Hepatocyte (in vitro differentiated cells): Measurements from ENCODE around the gene CBLB. TPM values are rescaled to one million over a fixed set of nuclear protein-coding genes. Genes with fewer than 3 reads are reported as not detected.

Experiments
- DNase-seq: peaks from one replicate; pipeline ENCODE4 v3.0.0-alpha.2; 2016; ENCODE audit warnings: low spot score
- H2AFZ ChIP-seq: fragments of 200-600 bp; sonication (generic); 2 replicates; pipeline ENCODE4 v1.6.0; 2016; ENCODE audit warnings: antibody characterized with exemption, mild to moderate bottlenecking
- H3K27ac ChIP-seq: fragments of 200-600 bp; sonication (generic); 2 replicates; pipeline ENCODE4 v1.5.1; 2016; ENCODE audit warnings: mild to moderate bottlenecking
- H3K27me3 ChIP-seq: fragments of 200-600 bp; sonication (generic); 2 replicates; pipeline ENCODE4 v1.6.1; 2016
- H3K36me3 ChIP-seq: fragments of 200-600 bp; sonication (generic); replicated peaks from 2 replicates; pipeline ENCODE4 v1.5.1; 2016; ENCODE audit warnings: low read depth; ENCODE audit not compliant: insufficient read depth
- H3K4me1 ChIP-seq: fragments of 200-600 bp; sonication (generic); 2 replicates; pipeline ENCODE4 v1.5.1; 2016; ENCODE audit warnings: mild to moderate bottlenecking, moderate library complexity; ENCODE audit not compliant: insufficient read depth
- H3K4me2 ChIP-seq: fragments of 200-600 bp; sonication (generic); 2 replicates; pipeline ENCODE4 v1.6.0; 2016
- H3K4me3 ChIP-seq: fragments of 200-600 bp; sonication (generic); 2 replicates; pipeline ENCODE4 v1.5.1; 2016; ENCODE audit warnings: mild to moderate bottlenecking
- H3K79me2 ChIP-seq: fragments of 200-600 bp; sonication (generic); 2 replicates; pipeline ENCODE4 v1.6.0; 2017; ENCODE audit warnings: mild to moderate bottlenecking
- H3K9me2 ChIP-seq: fragments of 200-600 bp; sonication (generic); replicated peaks from 2 replicates; pipeline ENCODE4 v1.6.0; 2017; ENCODE audit warnings: mild to moderate bottlenecking; ENCODE audit not compliant: insufficient read depth
- H3K9me3 ChIP-seq: fragments of 200-600 bp; sonication (generic); 2 replicates; pipeline ENCODE4 v1.5.1; 2016; ENCODE audit warnings: low read depth, mild to moderate bottlenecking
- H4K20me1 ChIP-seq: fragments of 200-600 bp; sonication (generic); 2 replicates; pipeline ENCODE4 v1.6.0; 2016; ENCODE audit warnings: mild to moderate bottlenecking; ENCODE audit not compliant: insufficient read depth, poor library complexity, severe bottlenecking
- CTCF ChIP-seq: fragments of 200-600 bp; sonication (generic); IDR thresholded peaks from 2 replicates; pipeline ENCODE4 v1.5.1; 2016; ENCODE audit warnings: antibody characterized with exemption, mild to moderate bottlenecking; ENCODE audit not compliant: poor library complexity
- EZH2 ChIP-seq: fragments of 200-600 bp; sonication (generic); IDR thresholded peaks from 2 replicates; pipeline ENCODE4 v1.6.1; 2016; ENCODE audit warnings: antibody characterized with exemption, mild to moderate bottlenecking, borderline replicate concordance
- EZH2phosphoT487 ChIP-seq: fragments of 200-600 bp; sonication (generic); IDR thresholded peaks from one replicate; pipeline ENCODE4 v1.6.1; 2018; ENCODE audit warnings: antibody characterized with exemption, mild to moderate bottlenecking, low read depth, moderate library complexity; ENCODE audit not compliant: unreplicated experiment, severe bottlenecking
- WGBS: methylation state at CpG from one replicate; pipeline ENCODE4 v1.1.6; 2016; ENCODE audit warnings: low lambda C conversion rate; ENCODE audit errors: missing lambda C conversion rate; 5-methylcytosine and 5-hydroxymethylcytosine counted together
- polyA plus RNA-seq: library from polyadenylated mRNA; unstranded; fragments of >200 nt; fragmentation: Nextera tagmentation; extraction: Ambion mirVana; gene quantifications from 2 replicates; pipeline ENCODE4 v1.2.1, GENCODE V29; 2016
- total RNA-seq: library from RNA; depleted of rRNA; stranded (reverse); fragments of >200 nt; gene quantifications from 2 replicates; pipeline ENCODE4 v1.2.3, GENCODE V29; 2014

Gene CBLB
- total and polyA plus RNA-seq, 2 experiments from 2014 or later = 22.6 to 56.0 TPM

GRCh38 chr3:105679951-105680350, 188.9 kb downstream of the CBLB start:
- no peaks in the 10 kb centered on the region for H4K20me1 ChIP-seq
- no peak for DNase-seq
- no peaks in the 10 kb centered on the region for H3K9me2 ChIP-seq
- WGBS = 91% methylated on average over 2 of the region's 2 CpGs
- H2AFZ ChIP-seq = no peak overlapping the region
- TF ChIP-seq EZH2 (no peak), EZH2phosphoT487 (no peak), CTCF (no peak)
- H3K4me1 ChIP-seq = no peaks in the 10 kb centered on the region
- no peak overlapping the region for H3K27ac ChIP-seq
- H3K4me2 ChIP-seq = no peak overlapping the region
- no peaks in the 10 kb centered on the region for H3K79me2 ChIP-seq
- no peak overlapping the region for H3K4me3 ChIP-seq
- no peaks in the 10 kb centered on the region for H3K36me3 ChIP-seq
- H3K9me3 ChIP-seq = no peaks in the 10 kb centered on the region
- no peaks in the 10 kb centered on the region for H3K27me3 ChIP-seq

GRCh38 chr3:105678017-105678416, 190.8 kb downstream of the CBLB start:
- Histone ChIP-seq H3K4me3 (no peak overlapping the region), H3K27ac (no peak overlapping the region), H2AFZ (no peak overlapping the region), H3K4me1 (no peaks in the 10 kb centered on the region), H3K79me2 (no peaks in the 10 kb centered on the region), H3K9me2 (no peaks in the 10 kb centered on the region), H3K4me2 (no peak overlapping the region), H3K9me3 (no peaks in the 10 kb centered on the region), H3K36me3 (no peaks in the 10 kb centered on the region), H3K27me3 (no peaks in the 10 kb centered on the region), H4K20me1 (no peaks in the 10 kb centered on the region)
- TF ChIP-seq CTCF (no peak), EZH2phosphoT487 (no peak), EZH2 (no peak)
- DNase-seq = no peak
- 89% methylated on average over 3 of the region's 3 CpGs for WGBS

- H3K36me3 ChIP-seq = no peaks in the 10 kb centered on the region
- H3K27me3 ChIP-seq = no peaks in the 10 kb centered on the region
- H3K27ac ChIP-seq = no peak overlapping the region
- H4K20me1 ChIP-seq = no peaks in the 10 kb centered on the region
- H3K79me2 ChIP-seq = no peaks in the 10 kb centered on the region
- H3K4me2 ChIP-seq = no peak overlapping the region
- H3K4me1 ChIP-seq = no peaks in the 10 kb centered on the region
- DNase-seq = no peak
- no peaks in the 10 kb centered on the region for H3K9me3 ChIP-seq
- H3K4me3 ChIP-seq = no peak overlapping the region
- TF ChIP-seq CTCF (no peak), EZH2 (no peak), EZH2phosphoT487 (no peak)
- H2AFZ ChIP-seq = no peak overlapping the region
- 78% methylated on average over 5 of the region's 5 CpGs for WGBS
- H3K9me2 ChIP-seq = no peaks in the 10 kb centered on the region
Measured at GRCh38 chr3:105676621-105677300, 192.1 kb downstream of the CBLB start.
